Astrocyte (in vitro differentiated cells and primary cell): Measurements from ENCODE around the gene SPSB1. TPM values are rescaled to one million over a fixed set of nuclear protein-coding genes. Genes with fewer than 3 reads are reported as not detected.

Experiments
- DNase-seq: peaks from one replicate; pipeline ENCODE4 v3.0.0-alpha.2; 2010; ENCODE audit warnings: low read depth
- FAIRE-seq: peaks from 2 replicates; lab custom pipeline; 2011; peaks lifted over from hg19 to GRCh38; lab: Jason Lieb, UNC
- H2AFZ ChIP-seq: 2 replicates; pipeline ENCODE4 v1.6.0; 2012; ENCODE audit warnings: low read depth, low read length, inconsistent platforms
- H3K27ac ChIP-seq: 2 replicates; pipeline ENCODE4 v1.5.1; 2011; ENCODE audit warnings: low read depth, low read length, inconsistent platforms
- H3K27me3 ChIP-seq: 2 replicates; pipeline ENCODE4 v1.6.0; 2011; ENCODE audit warnings: low read length, inconsistent platforms; ENCODE audit not compliant: insufficient read depth
- H3K36me3 ChIP-seq: 2 replicates; pipeline ENCODE4 v1.5.1; 2011; ENCODE audit warnings: low read length, inconsistent platforms; ENCODE audit not compliant: insufficient read depth
- H3K4me1 ChIP-seq: 2 replicates; pipeline ENCODE4 v1.5.1; 2011; ENCODE audit warnings: low read length, inconsistent platforms; ENCODE audit not compliant: insufficient read depth
- H3K4me2 ChIP-seq: 2 replicates; pipeline ENCODE4 v1.6.0; 2012; ENCODE audit warnings: low read length, inconsistent platforms
- H3K4me3 ChIP-seq: 2 replicates; pipeline ENCODE4 v1.5.1; 2011; ENCODE audit warnings: low read depth, mild to moderate bottlenecking, low read length, inconsistent platforms; ENCODE audit not compliant: insufficient read depth
- H3K79me2 ChIP-seq: 2 replicates; pipeline ENCODE4 v1.6.0; 2012; ENCODE audit warnings: mild to moderate bottlenecking, low read length, inconsistent platforms; ENCODE audit not compliant: insufficient read depth
- H3K9ac ChIP-seq: 2 replicates; pipeline ENCODE4 v1.6.0; 2012; ENCODE audit warnings: mild to moderate bottlenecking, low read length, inconsistent platforms
- H3K9me3 ChIP-seq: 2 replicates; pipeline ENCODE4 v1.5.1; 2012; ENCODE audit warnings: low read depth, mild to moderate bottlenecking, low read length, inconsistent platforms; ENCODE audit not compliant: insufficient read depth
- H4K20me1 ChIP-seq: 2 replicates; pipeline ENCODE4 v1.6.0; 2012; ENCODE audit warnings: low read length, inconsistent platforms; ENCODE audit not compliant: insufficient read depth
- H3K27ac Mint-ChIP-seq: one replicate; pipeline ENCODE4 v1.8.0; 2021; ENCODE audit warnings: mild to moderate bottlenecking, mixed read lengths; ENCODE audit not compliant: unreplicated experiment
- H3K27me3 Mint-ChIP-seq: one replicate; pipeline ENCODE4 v1.8.0; 2021; ENCODE audit warnings: low read depth, mixed read lengths; ENCODE audit not compliant: unreplicated experiment
- H3K36me3 Mint-ChIP-seq: one replicate; pipeline ENCODE4 v1.8.0; 2021; ENCODE audit warnings: low read depth, mixed read lengths; ENCODE audit not compliant: unreplicated experiment
- H3K4me1 Mint-ChIP-seq: one replicate; pipeline ENCODE4 v1.8.0; 2021; ENCODE audit warnings: low read depth, mixed read lengths; ENCODE audit not compliant: unreplicated experiment
- H3K4me3 Mint-ChIP-seq: one replicate; pipeline ENCODE4 v1.8.0; 2021; ENCODE audit warnings: mild to moderate bottlenecking, moderate library complexity, mixed read lengths; ENCODE audit not compliant: unreplicated experiment
- H3K9me3 Mint-ChIP-seq: one replicate; pipeline ENCODE4 v1.8.0; 2021; ENCODE audit warnings: mild to moderate bottlenecking, mixed read lengths; ENCODE audit not compliant: unreplicated experiment
- CTCF ChIP-seq: IDR thresholded peaks from 2 replicates; pipeline ENCODE4 v1.5.1; 2011; ENCODE audit warnings: low read depth, mild to moderate bottlenecking, inconsistent platforms, low read length, moderate library complexity; ENCODE audit not compliant: insufficient read depth
- EZH2 ChIP-seq: IDR thresholded peaks from 2 replicates; pipeline ENCODE4 v1.6.1; 2012; ENCODE audit warnings: mild to moderate bottlenecking, low read length, inconsistent platforms; ENCODE audit not compliant: insufficient read depth
- total RNA-seq: library from RNA; stranded (reverse); gene quantifications from 2 replicates; pipeline ENCODE4 v1.2.1, GENCODE V29; 2021

SPSB1 gene
- total RNA-seq, 1 donor from 2014 or later = 53.5 TPM

- H3K9ac ChIP-seq = no peak overlapping the region
- Mint-ChIP-seq H3K4me3 (no peak overlapping the region), H3K27ac (no peak overlapping the region), H3K4me1 (peaks cover 14% of the 10 kb centered on the region), H3K9me3 (peaks cover 9% of the 10 kb centered on the region), H3K27me3 (peaks cover 4% of the 10 kb centered on the region), H3K36me3 (peaks cover 3% of the 10 kb centered on the region)
- peaks cover 17% of the 10 kb centered on the region for H3K4me1 ChIP-seq
- no peak for FAIRE-seq
- TF ChIP-seq EZH2 (no peak), CTCF (no peak)
- DNase-seq = no peak
- H3K36me3 ChIP-seq = no peaks in the 10 kb centered on the region
- no peaks in the 10 kb centered on the region for H4K20me1 ChIP-seq
- no peaks in the 10 kb centered on the region for H3K27me3 ChIP-seq
- no peak overlapping the region for H3K4me3 ChIP-seq
- H3K79me2 ChIP-seq = no peaks in the 10 kb centered on the region
- no peak overlapping the region for H3K4me2 ChIP-seq
- no peaks in the 10 kb centered on the region for H3K9me3 ChIP-seq
- no peak overlapping the region for H3K27ac ChIP-seq
- H2AFZ ChIP-seq = no peak overlapping the region
Observed at GRCh38 chr1:9406111-9406510, 113.4 kb downstream of the SPSB1 start.

GRCh38 chr1:9410737-9411297 is 118.1 kb downstream of the SPSB1 start:
- Histone ChIP-seq H3K27me3 (no peaks in the 10 kb centered on the region), H3K79me2 (no peaks in the 10 kb centered on the region), H3K27ac (peak overlapping the region; percentile 19), H3K4me3 (no peak overlapping the region), H3K9ac (no peak overlapping the region), H3K4me2 (no peak overlapping the region), H3K9me3 (no peaks in the 10 kb centered on the region), H3K36me3 (no peaks in the 10 kb centered on the region), H2AFZ (peak overlapping the region; percentile 0), H4K20me1 (no peaks in the 10 kb centered on the region), H3K4me1 (peaks cover 26% of the 10 kb centered on the region)
- peaks cover 2% of the 10 kb centered on the region for H3K36me3 Mint-ChIP-seq
- H3K27ac Mint-ChIP-seq = no peak overlapping the region
- peaks cover 16% of the 10 kb centered on the region for H3K4me1 Mint-ChIP-seq
- peaks cover 4% of the 10 kb centered on the region for H3K9me3 Mint-ChIP-seq
- FAIRE-seq (peak; percentile 92), DNase-seq (peak; percentile 76)
- peaks cover 4% of the 10 kb centered on the region for H3K27me3 Mint-ChIP-seq
- no peak overlapping the region for H3K4me3 Mint-ChIP-seq
- TF ChIP-seq EZH2 (no peak), CTCF (no peak)

GRCh38 chr1:9413071-9413876 is 120.6 kb downstream of the SPSB1 start:
- Histone ChIP-seq H3K4me3 (peak overlapping the region; percentile 22), H3K79me2 (no peaks in the 10 kb centered on the region), H3K4me1 (peaks cover 26% of the 10 kb centered on the region), H2AFZ (peak overlapping the region; percentile 38), H3K36me3 (no peaks in the 10 kb centered on the region), H3K9ac (peak overlapping the region; percentile 76), H3K27me3 (no peaks in the 10 kb centered on the region), H3K9me3 (no peaks in the 10 kb centered on the region), H4K20me1 (no peaks in the 10 kb centered on the region), H3K4me2 (peak overlapping the region; percentile 76), H3K27ac (peak overlapping the region; percentile 96)
- no peak for TF ChIP-seq EZH2
- no peak for TF ChIP-seq CTCF
- H3K27me3 Mint-ChIP-seq = peaks cover 6% of the 10 kb centered on the region
- H3K36me3 Mint-ChIP-seq = peaks cover 6% of the 10 kb centered on the region
- no peak for FAIRE-seq
- DNase-seq = peak; percentile 91
- H3K4me1 Mint-ChIP-seq = peaks cover 14% of the 10 kb centered on the region
- H3K9me3 Mint-ChIP-seq = no peaks in the 10 kb centered on the region
- H3K4me3 Mint-ChIP-seq = no peak overlapping the region
- peak overlapping the region; percentile 80 for H3K27ac Mint-ChIP-seq
